ENCODE data around the gene KCNIP3. TPM values are rescaled to one million over a fixed set of nuclear protein-coding genes. Genes with fewer than 3 reads are reported as not detected.
A peak's percentile ranks its signal among the peaks of the same experiment; 100 is the strongest.

KCNIP3 gene
- total RNA-seq, 1 donor from 2014 or later, result 3.0 TPM

DNA sequence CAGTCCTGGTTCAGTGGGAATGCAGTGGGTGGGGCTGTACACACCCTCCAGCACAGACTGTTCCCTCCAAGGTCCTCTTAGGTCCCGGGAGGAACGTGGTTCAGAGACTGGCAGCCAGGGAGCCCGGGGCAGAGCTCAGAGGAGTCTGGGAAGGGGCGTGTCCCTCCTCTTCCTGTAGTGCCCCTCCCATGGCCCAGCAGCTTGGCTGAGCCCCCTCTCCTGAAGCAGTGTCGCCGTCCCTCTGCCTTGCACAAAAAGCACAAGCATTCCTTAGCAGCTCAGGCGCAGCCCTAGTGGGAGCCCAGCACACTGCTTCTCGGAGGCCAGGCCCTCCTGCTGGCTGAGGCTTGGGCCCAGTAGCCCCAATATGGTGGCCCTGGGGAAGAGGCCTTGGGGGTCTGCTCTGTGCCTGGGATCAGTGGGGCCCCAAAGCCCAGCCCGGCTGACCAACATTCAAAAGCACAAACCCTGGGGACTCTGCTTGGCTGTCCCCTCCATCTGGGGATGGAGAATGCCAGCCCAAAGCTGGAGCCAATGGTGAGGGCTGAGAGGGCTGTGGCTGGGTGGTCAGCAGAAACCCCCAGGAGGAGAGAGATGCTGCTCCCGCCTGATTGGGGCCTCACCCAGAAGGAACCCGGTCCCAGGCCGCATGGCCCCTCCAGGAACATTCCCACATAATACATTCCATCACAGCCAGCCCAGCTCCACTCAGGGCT is 87.9 kb downstream of the KCNIP3 start:
- Histone ChIP-seq H3K4me1 (no peaks in the 10 kb centered on the region), H3K4me3 (no peak overlapping the region), H3K9me3 (no peaks in the 10 kb centered on the region), H3K27ac (no peak overlapping the region), H3K36me3 (no peaks in the 10 kb centered on the region), H3K27me3 (no peaks in the 10 kb centered on the region)
- TF ChIP-seq, protein P1, sequence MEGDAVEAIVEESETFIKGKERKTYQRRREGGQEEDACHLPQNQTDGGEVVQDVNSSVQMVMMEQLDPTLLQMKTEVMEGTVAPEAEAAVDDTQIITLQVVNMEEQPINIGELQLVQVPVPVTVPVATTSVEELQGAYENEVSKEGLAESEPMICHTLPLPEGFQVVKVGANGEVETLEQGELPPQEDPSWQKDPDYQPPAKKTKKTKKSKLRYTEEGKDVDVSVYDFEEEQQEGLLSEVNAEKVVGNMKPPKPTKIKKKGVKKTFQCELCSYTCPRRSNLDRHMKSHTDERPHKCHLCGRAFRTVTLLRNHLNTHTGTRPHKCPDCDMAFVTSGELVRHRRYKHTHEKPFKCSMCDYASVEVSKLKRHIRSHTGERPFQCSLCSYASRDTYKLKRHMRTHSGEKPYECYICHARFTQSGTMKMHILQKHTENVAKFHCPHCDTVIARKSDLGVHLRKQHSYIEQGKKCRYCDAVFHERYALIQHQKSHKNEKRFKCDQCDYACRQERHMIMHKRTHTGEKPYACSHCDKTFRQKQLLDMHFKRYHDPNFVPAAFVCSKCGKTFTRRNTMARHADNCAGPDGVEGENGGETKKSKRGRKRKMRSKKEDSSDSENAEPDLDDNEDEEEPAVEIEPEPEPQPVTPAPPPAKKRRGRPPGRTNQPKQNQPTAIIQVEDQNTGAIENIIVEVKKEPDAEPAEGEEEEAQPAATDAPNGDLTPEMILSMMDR (IDR thresholded peaks at IDR 0.05), result no peak
- intact Hi-C loops (cut with DNase I), result no loop called here
- DNase-seq (peak; percentile 49), ATAC-seq (peak; percentile 12)

- Histone ChIP-seq H3K9me3 (no peaks in the 10 kb centered on the region), H3K27me3 (no peaks in the 10 kb centered on the region), H3K27ac (no peak overlapping the region), H3K36me3 (no peaks in the 10 kb centered on the region), H3K4me3 (no peak overlapping the region), H3K4me1 (no peaks in the 10 kb centered on the region)
- TF ChIP-seq, protein P1 (IDR thresholded peaks at IDR 0.05), result no peak
- intact Hi-C loops (cut with DNase I), result no loop called here
- peak; percentile 48 for DNase-seq
- no peak for ATAC-seq
These were observed 88.4 kb downstream of the KCNIP3 start for GRCh38 chr2:95385570-95385984.

DNA sequence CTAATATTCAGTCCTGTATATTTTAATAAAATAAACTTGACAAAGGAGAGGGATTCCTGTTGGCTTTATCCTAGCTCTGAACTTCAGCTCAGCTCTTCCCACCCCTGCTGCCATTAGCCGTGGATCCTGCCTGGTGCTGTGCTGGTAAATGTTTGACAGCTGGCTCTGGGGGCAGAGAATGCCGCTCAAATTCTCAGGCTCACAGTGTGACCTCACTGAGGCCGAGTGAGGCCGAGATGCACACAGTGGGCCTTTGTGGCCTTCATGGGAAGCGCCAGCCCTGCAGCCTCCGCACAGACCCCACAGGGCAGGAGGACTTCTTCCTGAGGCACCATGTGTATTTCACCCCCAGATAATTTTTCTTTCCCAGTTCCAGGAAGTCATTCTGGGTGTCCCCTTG is 88.9 kb downstream of the KCNIP3 start:
- no peak for DNase-seq
- TF ChIP-seq, protein P1 (IDR thresholded peaks at IDR 0.05), result no peak
- intact Hi-C loops (cut with DNase I), result no loop called here
- Histone ChIP-seq H3K27ac (no peak overlapping the region), H3K36me3 (no peaks in the 10 kb centered on the region), H3K4me3 (no peak overlapping the region), H3K9me3 (no peaks in the 10 kb centered on the region), H3K4me1 (no peaks in the 10 kb centered on the region), H3K27me3 (no peaks in the 10 kb centered on the region)
- ATAC-seq, result no peak

GRCh38 chr2:95387358-95387757 is 90.2 kb downstream of the KCNIP3 start:
- TF ChIP-seq, protein P1 (IDR thresholded peaks at IDR 0.05), result no peak
- Histone ChIP-seq H3K4me3 (no peak overlapping the region), H3K27me3 (no peaks in the 10 kb centered on the region), H3K4me1 (no peaks in the 10 kb centered on the region), H3K36me3 (no peaks in the 10 kb centered on the region), H3K27ac (no peak overlapping the region), H3K9me3 (no peaks in the 10 kb centered on the region)
- intact Hi-C loops (cut with DNase I), result no loop called here
- ATAC-seq, result no peak
- DNase-seq, result peak; percentile 19

GRCh38 chr2:95388091-95388692 is 91.0 kb downstream of the KCNIP3 start:
- TF ChIP-seq, protein P1 (IDR thresholded peaks at IDR 0.05), result no peak

More at GRCh38 chr2:95388091-95388692, 91.0 kb downstream of the KCNIP3 start:
- intact Hi-C loops (cut with DNase I), result no loop called here
- H3K27ac ChIP-seq, result no peak overlapping the region
- peak; percentile 44 for DNase-seq
- ATAC-seq, result no peak
- no peaks in the 10 kb centered on the region for H3K4me1 ChIP-seq
- no peaks in the 10 kb centered on the region for H3K9me3 ChIP-seq
- H3K27me3 ChIP-seq, result no peaks in the 10 kb centered on the region
- no peaks in the 10 kb centered on the region for H3K36me3 ChIP-seq
- no peak overlapping the region for H3K4me3 ChIP-seq
